Hepatocyte (in vitro differentiated cells): ENCODE data around the gene CEP70. TPM values are rescaled to one million over a fixed set of nuclear protein-coding genes. Genes with fewer than 3 reads are reported as not detected.
"Not testable (repeated sequence)": the region's sequence is repeated elsewhere in the genome, so short reads cannot be mapped to it uniquely, and the experiment has no call there.

Source experiments
- DNase-seq: peaks from one replicate; pipeline ENCODE4 v3.0.0-alpha.2; 2016; ENCODE audit warnings: low spot score
- H2AFZ ChIP-seq: fragments of 200-600 bp; sonication (generic); 2 replicates; pipeline ENCODE4 v1.6.0; 2016; ENCODE audit warnings: antibody characterized with exemption, mild to moderate bottlenecking
- H3K27ac ChIP-seq: fragments of 200-600 bp; sonication (generic); 2 replicates; pipeline ENCODE4 v1.5.1; 2016; ENCODE audit warnings: mild to moderate bottlenecking
- H3K27me3 ChIP-seq: fragments of 200-600 bp; sonication (generic); 2 replicates; pipeline ENCODE4 v1.6.1; 2016
- H3K36me3 ChIP-seq: fragments of 200-600 bp; sonication (generic); replicated peaks from 2 replicates; pipeline ENCODE4 v1.5.1; 2016; ENCODE audit warnings: low read depth; ENCODE audit not compliant: insufficient read depth
- H3K4me1 ChIP-seq: fragments of 200-600 bp; sonication (generic); 2 replicates; pipeline ENCODE4 v1.5.1; 2016; ENCODE audit warnings: mild to moderate bottlenecking, moderate library complexity; ENCODE audit not compliant: insufficient read depth
- H3K4me2 ChIP-seq: fragments of 200-600 bp; sonication (generic); 2 replicates; pipeline ENCODE4 v1.6.0; 2016
- H3K4me3 ChIP-seq: fragments of 200-600 bp; sonication (generic); 2 replicates; pipeline ENCODE4 v1.5.1; 2016; ENCODE audit warnings: mild to moderate bottlenecking
- H3K79me2 ChIP-seq: fragments of 200-600 bp; sonication (generic); 2 replicates; pipeline ENCODE4 v1.6.0; 2017; ENCODE audit warnings: mild to moderate bottlenecking
- H3K9me2 ChIP-seq: fragments of 200-600 bp; sonication (generic); replicated peaks from 2 replicates; pipeline ENCODE4 v1.6.0; 2017; ENCODE audit warnings: mild to moderate bottlenecking; ENCODE audit not compliant: insufficient read depth
- H3K9me3 ChIP-seq: fragments of 200-600 bp; sonication (generic); 2 replicates; pipeline ENCODE4 v1.5.1; 2016; ENCODE audit warnings: low read depth, mild to moderate bottlenecking
- H4K20me1 ChIP-seq: fragments of 200-600 bp; sonication (generic); 2 replicates; pipeline ENCODE4 v1.6.0; 2016; ENCODE audit warnings: mild to moderate bottlenecking; ENCODE audit not compliant: insufficient read depth, poor library complexity, severe bottlenecking
- EZH2 ChIP-seq: fragments of 200-600 bp; sonication (generic); IDR thresholded peaks from 2 replicates; pipeline ENCODE4 v1.6.1; 2016; ENCODE audit warnings: antibody characterized with exemption, mild to moderate bottlenecking, borderline replicate concordance
- EZH2phosphoT487 ChIP-seq: fragments of 200-600 bp; sonication (generic); IDR thresholded peaks from one replicate; pipeline ENCODE4 v1.6.1; 2018; ENCODE audit warnings: antibody characterized with exemption, mild to moderate bottlenecking, low read depth, moderate library complexity; ENCODE audit not compliant: unreplicated experiment, severe bottlenecking
- whole genome bisulfite sequencing: methylation state at CpG from one replicate; pipeline ENCODE4 v1.1.6; 2016; ENCODE audit warnings: low lambda C conversion rate; ENCODE audit errors: missing lambda C conversion rate; 5-methylcytosine and 5-hydroxymethylcytosine counted together
- polyA plus RNA-seq: library from polyadenylated mRNA; unstranded; fragments of >200 nt; fragmentation: Nextera tagmentation; extraction: Ambion mirVana; gene quantifications from 2 replicates; pipeline ENCODE4 v1.2.1, GENCODE V29; 2016
- total RNA-seq: library from RNA; depleted of rRNA; stranded (reverse); fragments of >200 nt; gene quantifications from 2 replicates; pipeline ENCODE4 v1.2.3, GENCODE V29; 2014
- TF ChIP-seq, protein P1 (sequence below): fragments of 200-600 bp; sonication (generic); IDR thresholded peaks from 2 replicates; pipeline ENCODE4 v1.5.1; 2016; ENCODE audit warnings: antibody characterized with exemption, mild to moderate bottlenecking; ENCODE audit not compliant: poor library complexity

The CEP70 gene
- total and polyA plus RNA-seq, 2 experiments from 2014 or later = 12.2 to 25.4 TPM

- H3K4me2 ChIP-seq = no peak overlapping the region
- no peaks in the 10 kb centered on the region for H3K36me3 ChIP-seq
- H3K27ac ChIP-seq = no peak overlapping the region
- H3K9me3 ChIP-seq = no peaks in the 10 kb centered on the region
- H2AFZ ChIP-seq = no peak overlapping the region
- H3K4me1 ChIP-seq = no peaks in the 10 kb centered on the region
- no peaks in the 10 kb centered on the region for H4K20me1 ChIP-seq
- TF ChIP-seq, protein P1, sequence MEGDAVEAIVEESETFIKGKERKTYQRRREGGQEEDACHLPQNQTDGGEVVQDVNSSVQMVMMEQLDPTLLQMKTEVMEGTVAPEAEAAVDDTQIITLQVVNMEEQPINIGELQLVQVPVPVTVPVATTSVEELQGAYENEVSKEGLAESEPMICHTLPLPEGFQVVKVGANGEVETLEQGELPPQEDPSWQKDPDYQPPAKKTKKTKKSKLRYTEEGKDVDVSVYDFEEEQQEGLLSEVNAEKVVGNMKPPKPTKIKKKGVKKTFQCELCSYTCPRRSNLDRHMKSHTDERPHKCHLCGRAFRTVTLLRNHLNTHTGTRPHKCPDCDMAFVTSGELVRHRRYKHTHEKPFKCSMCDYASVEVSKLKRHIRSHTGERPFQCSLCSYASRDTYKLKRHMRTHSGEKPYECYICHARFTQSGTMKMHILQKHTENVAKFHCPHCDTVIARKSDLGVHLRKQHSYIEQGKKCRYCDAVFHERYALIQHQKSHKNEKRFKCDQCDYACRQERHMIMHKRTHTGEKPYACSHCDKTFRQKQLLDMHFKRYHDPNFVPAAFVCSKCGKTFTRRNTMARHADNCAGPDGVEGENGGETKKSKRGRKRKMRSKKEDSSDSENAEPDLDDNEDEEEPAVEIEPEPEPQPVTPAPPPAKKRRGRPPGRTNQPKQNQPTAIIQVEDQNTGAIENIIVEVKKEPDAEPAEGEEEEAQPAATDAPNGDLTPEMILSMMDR = no peak
- TF ChIP-seq EZH2phosphoT487 (no peak), EZH2 (no peak)
- H3K4me3 ChIP-seq = no peak overlapping the region
- no peak for DNase-seq
- WGBS = 84% methylated on average over 8 of the region's 8 CpGs
- H3K9me2 ChIP-seq = no peaks in the 10 kb centered on the region
- no peaks in the 10 kb centered on the region for H3K79me2 ChIP-seq
- no peaks in the 10 kb centered on the region for H3K27me3 ChIP-seq
Observed at GRCh38 chr3:138600100-138600745, 6.2 kb upstream of the CEP70 start.

DNA sequence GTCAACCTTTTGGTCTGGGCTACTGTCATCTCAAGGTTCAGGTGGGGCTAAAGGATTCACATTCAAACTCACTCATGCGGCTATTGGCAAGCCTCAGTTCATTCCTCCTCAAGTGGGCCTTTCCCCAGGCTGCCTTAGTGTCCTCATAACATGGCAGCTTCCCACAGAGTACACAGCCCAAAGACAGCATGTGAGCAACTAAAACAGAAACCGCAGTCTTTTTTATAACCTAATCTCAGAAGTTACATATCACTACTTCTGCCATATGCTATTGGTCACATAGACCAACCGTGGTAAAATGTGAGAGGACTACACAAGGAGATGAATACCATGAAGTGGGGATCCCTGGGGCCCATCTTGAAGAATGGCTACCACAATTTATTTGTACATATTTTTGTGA, 4.5 kb upstream of the CEP70 start:
- no peaks in the 10 kb centered on the region for H3K79me2 ChIP-seq
- H3K27me3 ChIP-seq = no peaks in the 10 kb centered on the region
- H3K27ac ChIP-seq = no peak overlapping the region
- WGBS = 95% methylated on average over 3 of the region's 3 CpGs
- no peaks in the 10 kb centered on the region for H4K20me1 ChIP-seq
- DNase-seq = no peak
- no peaks in the 10 kb centered on the region for H3K9me3 ChIP-seq
- H3K4me3 ChIP-seq = no peak overlapping the region
- no peaks in the 10 kb centered on the region for H3K9me2 ChIP-seq
- no peaks in the 10 kb centered on the region for H3K4me1 ChIP-seq
- no peaks in the 10 kb centered on the region for H3K36me3 ChIP-seq
- no peak overlapping the region for H2AFZ ChIP-seq
- TF ChIP-seq, protein P1 = no peak
- TF ChIP-seq EZH2 = no peak
- TF ChIP-seq EZH2phosphoT487 = no peak
- H3K4me2 ChIP-seq = no peak overlapping the region

GRCh38 chr3:138597186-138597976, 3.3 kb upstream of the CEP70 start:
- H3K4me3 ChIP-seq, H3K27me3 ChIP-seq, H3K36me3 ChIP-seq, H3K4me2 ChIP-seq, H3K9me2 ChIP-seq, H3K27ac ChIP-seq, H2AFZ ChIP-seq, H4K20me1 ChIP-seq, H3K79me2 ChIP-seq, DNase-seq, H3K9me3 ChIP-seq, H3K4me1 ChIP-seq: not testable (repeated sequence)
- 74% methylated on average over 6 of the region's 6 CpGs for WGBS

DNA sequence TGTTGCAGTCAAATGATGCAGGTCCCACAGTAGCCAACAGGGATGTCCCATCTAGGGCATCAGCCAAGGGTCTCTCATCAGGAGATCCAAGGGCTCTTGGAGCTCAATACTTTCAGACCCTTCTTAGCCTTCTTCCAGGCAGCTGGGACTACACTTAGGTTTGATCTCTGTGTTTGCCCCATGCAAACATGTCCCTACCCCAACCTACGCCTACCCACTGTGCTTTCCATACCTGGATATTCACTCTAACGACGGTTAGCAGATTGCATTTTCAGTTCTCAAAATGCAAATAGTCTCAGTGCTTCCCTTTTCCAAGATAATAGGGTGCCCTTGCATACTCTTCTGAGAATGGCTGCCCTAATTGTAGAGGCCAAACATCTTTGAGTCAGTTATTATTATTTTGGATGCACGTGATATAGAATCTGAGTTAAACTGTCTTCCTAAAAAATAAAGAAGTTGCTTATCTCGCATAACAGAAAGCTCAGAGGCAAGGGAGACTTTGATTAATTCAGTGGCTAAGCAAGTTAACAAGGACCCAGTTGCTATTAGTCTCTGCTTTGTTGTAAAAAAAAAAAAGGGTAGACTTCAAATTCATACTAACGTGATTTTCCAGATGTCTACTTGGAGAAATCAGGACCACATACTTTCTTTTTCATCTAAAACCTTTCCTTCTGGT, 1.0 kb upstream of the CEP70 start:
- Histone ChIP-seq H3K9me2 (no peaks in the 10 kb centered on the region), H3K4me2 (no peak overlapping the region), H3K4me1 (peaks cover 7% of the 10 kb centered on the region), H3K79me2 (peaks cover 12% of the 10 kb centered on the region), H2AFZ (no peak overlapping the region), H3K27ac (no peak overlapping the region), H3K36me3 (no peaks in the 10 kb centered on the region), H4K20me1 (no peaks in the 10 kb centered on the region), H3K27me3 (no peaks in the 10 kb centered on the region), H3K4me3 (no peak overlapping the region), H3K9me3 (no peaks in the 10 kb centered on the region)
- TF ChIP-seq EZH2phosphoT487 (no peak), EZH2 (no peak)
- TF ChIP-seq, protein P1 = no peak
- 58% methylated on average over 6 of the region's 6 CpGs for WGBS
- DNase-seq = no peak
